RWPE2 (cell line): ENCODE data around the gene DIP2C.

Experiments
- ATAC-seq: fragments of 200-7000 bp; cut with Tn5 transposase; 3 replicates; pipeline ENCODE4 v1.9.1; 2021; ENCODE audit warnings: low read depth
- DNase-seq: peaks from one replicate; pipeline ENCODE4 v3.0.0-alpha.2; 2020; ENCODE audit warnings: low spot score
- H3K27ac ChIP-seq: fragments of 450-650 bp; 2 replicates; pipeline ENCODE4 v1.5.1; 2017; ENCODE audit warnings: mild to moderate bottlenecking; ENCODE audit not compliant: poor library complexity, severe bottlenecking
- H3K27me3 ChIP-seq: fragments of 250-450 bp; sonication (Bioruptor Pico); 2 replicates; pipeline ENCODE4 v1.5.1; 2021; ENCODE audit warnings: mild to moderate bottlenecking, moderate library complexity; ENCODE audit not compliant: insufficient read depth, poor library complexity, severe bottlenecking
- H3K36me3 ChIP-seq: fragments of 250-450 bp; sonication (Bioruptor Pico); 2 replicates; pipeline ENCODE4 v1.5.1; 2020; ENCODE audit warnings: low read depth, mild to moderate bottlenecking, moderate library complexity
- H3K4me1 ChIP-seq: fragments of 250-450 bp; sonication (Bioruptor Pico); 2 replicates; pipeline ENCODE4 v1.5.1; 2021; ENCODE audit warnings: mild to moderate bottlenecking, moderate library complexity; ENCODE audit not compliant: insufficient read depth, poor library complexity, severe bottlenecking
- H3K4me3 ChIP-seq: fragments of 250-450 bp; sonication (Bioruptor Pico); 2 replicates; pipeline ENCODE4 v1.5.1; 2021; ENCODE audit warnings: mild to moderate bottlenecking, moderate library complexity; ENCODE audit not compliant: severe bottlenecking
- H3K9me3 ChIP-seq: fragments of 250-450 bp; sonication (Bioruptor Pico); 2 replicates; pipeline ENCODE4 v1.5.1; 2021; ENCODE audit warnings: mild to moderate bottlenecking, moderate library complexity; ENCODE audit not compliant: severe bottlenecking
- CTCF ChIP-seq: fragments of 450-650 bp; IDR thresholded peaks from one replicate; pipeline ENCODE4 v1.5.1; 2017; ENCODE audit warnings: mild to moderate bottlenecking, moderate library complexity; ENCODE audit not compliant: poor library complexity, severe bottlenecking

The DIP2C gene

DNA sequence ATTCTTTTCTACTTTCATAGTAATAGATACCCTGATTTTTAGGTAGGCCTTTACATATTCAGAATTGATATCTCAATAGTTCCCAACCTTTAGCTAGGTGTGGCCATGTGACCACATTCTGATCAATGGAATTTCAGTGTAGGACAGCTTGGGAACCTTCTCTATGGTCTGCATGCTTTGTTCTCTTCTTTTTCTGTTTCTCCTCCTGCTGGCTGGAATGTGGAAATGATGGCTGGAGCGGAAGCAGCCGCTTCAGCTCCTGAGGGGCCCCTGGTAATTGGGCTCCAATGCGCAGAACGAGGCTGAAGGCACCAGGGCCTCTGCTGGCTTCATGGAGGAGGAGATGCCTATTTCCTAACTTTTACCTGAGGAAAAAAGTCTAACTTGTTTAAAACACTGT lies 401.7 kb downstream of the DIP2C start:
- Histone ChIP-seq H3K36me3 (no peaks in the 10 kb centered on the region), H3K27me3 (no peaks in the 10 kb centered on the region), H3K4me1 (no peaks in the 10 kb centered on the region), H3K4me3 (no peak overlapping the region), H3K27ac (no peak overlapping the region), H3K9me3 (no peaks in the 10 kb centered on the region)
- DNase-seq = no peak
- no peak for ATAC-seq
- TF ChIP-seq CTCF = no peak

- H3K27ac ChIP-seq = no peak overlapping the region
- no peak for TF ChIP-seq CTCF
- H3K36me3 ChIP-seq = no peaks in the 10 kb centered on the region
- H3K4me3 ChIP-seq = no peak overlapping the region
- no peaks in the 10 kb centered on the region for H3K4me1 ChIP-seq
- H3K27me3 ChIP-seq = no peaks in the 10 kb centered on the region
- no peaks in the 10 kb centered on the region for H3K9me3 ChIP-seq
- ATAC-seq (no peak), DNase-seq (no peak)
Measured at GRCh38 chr10:287026-287709, 402.3 kb downstream of the DIP2C start.

DNA sequence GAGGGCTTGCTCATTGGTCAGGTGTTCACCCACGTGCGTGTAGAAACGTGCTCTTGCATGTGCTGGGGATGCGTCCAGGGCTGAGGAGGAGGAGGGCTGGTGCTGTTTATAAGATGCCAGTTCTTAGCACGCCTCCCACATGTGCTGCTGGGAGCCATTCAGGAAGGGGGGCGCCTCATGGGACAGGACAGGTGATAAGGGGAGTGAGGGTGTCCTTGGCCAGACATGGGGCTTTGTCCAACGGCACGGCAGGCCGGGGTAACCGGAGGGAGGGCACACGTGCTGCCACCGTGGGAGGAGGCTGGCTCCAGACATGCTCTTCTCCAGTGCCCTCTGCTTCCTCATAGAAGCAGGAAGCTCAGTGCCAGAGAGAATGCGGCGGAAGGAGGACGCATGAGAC lies 404.3 kb downstream of the DIP2C start:
- Histone ChIP-seq H3K9me3 (no peaks in the 10 kb centered on the region), H3K27ac (no peak overlapping the region), H3K36me3 (no peaks in the 10 kb centered on the region), H3K27me3 (no peaks in the 10 kb centered on the region), H3K4me3 (no peak overlapping the region), H3K4me1 (no peaks in the 10 kb centered on the region)
- ATAC-seq = no peak
- TF ChIP-seq CTCF = no peak
- DNase-seq = no peak

GRCh38 chr10:283916-284356 lies 405.5 kb downstream of the DIP2C start:
- H3K36me3 ChIP-seq = no peaks in the 10 kb centered on the region
- no peak for DNase-seq
- no peak overlapping the region for H3K27ac ChIP-seq
- TF ChIP-seq CTCF = no peak
- ATAC-seq = no peak
- no peaks in the 10 kb centered on the region for H3K9me3 ChIP-seq
- no peak overlapping the region for H3K4me3 ChIP-seq
- no peaks in the 10 kb centered on the region for H3K4me1 ChIP-seq
- no peaks in the 10 kb centered on the region for H3K27me3 ChIP-seq

GRCh38 chr10:283140-283479 lies 406.4 kb downstream of the DIP2C start:
- Histone ChIP-seq H3K9me3 (no peaks in the 10 kb centered on the region), H3K36me3 (no peaks in the 10 kb centered on the region), H3K4me1 (no peaks in the 10 kb centered on the region), H3K27me3 (no peaks in the 10 kb centered on the region), H3K27ac (no peak overlapping the region), H3K4me3 (no peak overlapping the region)
- TF ChIP-seq CTCF = no peak
- ATAC-seq (no peak), DNase-seq (no peak)
